Measurements from ENCODE around the gene ASTN2.

ASTN2 gene

DNA sequence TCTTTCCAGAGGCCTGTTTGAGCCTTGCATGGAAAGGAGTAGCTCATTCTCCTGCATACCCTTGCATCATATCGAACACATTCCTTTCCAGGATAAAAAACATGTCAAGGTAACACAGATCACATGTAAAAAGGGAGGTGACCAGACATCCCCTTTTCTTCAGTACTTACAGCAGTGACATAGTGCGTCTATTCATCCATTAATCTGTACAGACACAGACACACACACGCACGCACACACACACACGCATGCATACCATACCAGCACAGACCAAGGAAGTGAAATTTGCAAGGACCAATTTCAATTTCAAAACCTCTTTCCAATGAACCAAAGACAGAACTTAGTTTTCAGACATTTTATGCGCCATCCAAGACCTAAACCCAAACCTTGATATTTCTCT, 1005.2 kb downstream of the ASTN2 start:
- DNase-seq (ENCODE audit: low read depth in 3 of 3, low spot score in 1 of 3) = no peak

GRCh38 chr9:116409129-116409528, 1005.7 kb downstream of the ASTN2 start:
- DNase-seq (ENCODE audit: low read depth in 3 of 3, low spot score in 1 of 3) = no peak

DNA sequence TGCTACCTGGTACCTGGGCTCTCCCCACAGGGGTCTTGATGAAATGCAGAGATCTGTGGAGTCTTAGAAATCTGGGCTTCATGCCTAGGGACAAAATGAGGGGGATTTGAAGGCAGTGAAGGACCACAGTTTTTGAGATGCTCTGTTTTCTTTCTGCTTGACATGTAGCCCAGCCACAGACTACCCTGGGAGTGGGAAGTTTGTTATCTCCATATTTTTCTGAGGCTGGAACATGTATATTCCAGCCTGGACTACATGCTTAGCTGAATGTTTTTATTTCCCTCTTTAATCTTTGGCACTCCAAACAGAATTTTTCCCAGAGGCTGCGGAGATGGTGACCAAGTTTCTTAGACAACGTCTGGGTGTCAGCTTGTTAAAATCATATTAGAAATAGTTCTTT, 1008.4 kb downstream of the ASTN2 start:
- DNase-seq (ENCODE audit: low read depth in 3 of 3, low spot score in 1 of 3) = no peak

DNA sequence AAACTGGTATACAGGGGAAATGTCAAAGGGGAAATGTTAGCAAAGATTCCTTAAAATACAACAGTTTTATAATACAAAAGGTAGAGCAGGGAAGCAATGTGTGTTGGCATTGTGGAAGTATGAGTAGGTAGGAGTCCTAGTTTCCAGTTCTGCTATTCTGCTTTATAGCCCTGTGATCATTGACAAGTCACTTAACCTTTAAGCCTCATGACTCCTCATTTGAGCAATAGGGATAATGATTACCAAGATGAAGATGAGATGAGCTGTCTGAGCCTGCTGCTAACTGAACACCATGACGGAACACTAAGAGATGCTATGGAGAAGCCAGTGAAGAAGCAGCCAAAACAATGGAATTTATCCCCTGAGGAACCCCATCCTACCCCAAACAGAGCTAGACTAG, 1009.5 kb downstream of the ASTN2 start:
- DNase-seq (ENCODE audit: low read depth in 3 of 3, low spot score in 1 of 3) = no peak

- no peak for DNase-seq (ENCODE audit: low read depth in 3 of 3, low spot score in 1 of 3)
These were observed 1010.6 kb downstream of the ASTN2 start for GRCh38 chr9:116404228-116404627.

- DNase-seq (ENCODE audit: low read depth in 3 of 3, low spot score in 1 of 3) = no peak
These were observed 1011.7 kb downstream of the ASTN2 start for GRCh38 chr9:116403171-116403570.

DNA sequence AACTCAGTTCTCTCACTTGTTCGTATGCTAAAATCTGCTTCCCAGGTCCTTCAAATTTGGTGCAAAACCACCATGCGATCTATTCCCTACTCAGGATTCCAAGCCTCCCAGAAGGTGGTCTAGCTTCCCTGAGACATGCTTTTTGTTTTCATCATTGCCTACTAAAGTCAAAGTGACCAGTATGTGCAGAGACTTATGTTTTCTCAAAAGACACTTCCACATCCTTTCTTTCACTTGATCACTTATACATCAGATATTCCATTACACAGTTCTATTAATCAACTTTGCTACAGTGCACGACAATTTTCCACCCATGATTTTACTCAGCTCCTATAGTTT, 1019.2 kb downstream of the ASTN2 start:
- no peak for DNase-seq (ENCODE audit: low read depth in 3 of 3, low spot score in 1 of 3)

- no peak for DNase-seq (ENCODE audit: low read depth in 3 of 3, low spot score in 1 of 3)
These were observed 1019.8 kb downstream of the ASTN2 start for GRCh38 chr9:116394894-116395698.

GRCh38 chr9:116394070-116394469, 1020.8 kb downstream of the ASTN2 start:
- no peak for DNase-seq (ENCODE audit: low read depth in 3 of 3, low spot score in 1 of 3)

DNA sequence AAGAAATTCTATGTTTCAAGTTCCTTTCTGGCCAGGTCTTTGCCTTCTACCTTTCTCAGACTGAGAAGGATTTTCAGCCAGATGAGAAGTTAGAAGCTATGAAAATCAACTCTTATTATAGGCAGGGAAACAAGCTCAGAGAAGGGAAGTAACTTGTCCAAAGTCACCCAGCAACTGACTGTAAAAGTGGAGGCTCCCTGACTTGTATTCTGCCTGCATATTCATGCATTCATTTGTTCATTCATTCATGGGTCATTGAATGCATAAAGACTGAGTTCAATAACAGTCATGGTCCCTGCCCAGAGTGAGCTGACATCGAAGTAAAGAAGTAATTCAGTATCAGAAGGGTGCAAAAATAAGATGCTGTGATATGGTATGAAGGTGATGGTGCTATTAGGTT, 1021.7 kb downstream of the ASTN2 start:
- DNase-seq (ENCODE audit: low read depth in 3 of 3, low spot score in 1 of 3) = no peak

- no peak for DNase-seq (ENCODE audit: low read depth in 3 of 3, low spot score in 1 of 3)
These were observed 1023.5 kb downstream of the ASTN2 start for GRCh38 chr9:116391306-116391900.

DNA sequence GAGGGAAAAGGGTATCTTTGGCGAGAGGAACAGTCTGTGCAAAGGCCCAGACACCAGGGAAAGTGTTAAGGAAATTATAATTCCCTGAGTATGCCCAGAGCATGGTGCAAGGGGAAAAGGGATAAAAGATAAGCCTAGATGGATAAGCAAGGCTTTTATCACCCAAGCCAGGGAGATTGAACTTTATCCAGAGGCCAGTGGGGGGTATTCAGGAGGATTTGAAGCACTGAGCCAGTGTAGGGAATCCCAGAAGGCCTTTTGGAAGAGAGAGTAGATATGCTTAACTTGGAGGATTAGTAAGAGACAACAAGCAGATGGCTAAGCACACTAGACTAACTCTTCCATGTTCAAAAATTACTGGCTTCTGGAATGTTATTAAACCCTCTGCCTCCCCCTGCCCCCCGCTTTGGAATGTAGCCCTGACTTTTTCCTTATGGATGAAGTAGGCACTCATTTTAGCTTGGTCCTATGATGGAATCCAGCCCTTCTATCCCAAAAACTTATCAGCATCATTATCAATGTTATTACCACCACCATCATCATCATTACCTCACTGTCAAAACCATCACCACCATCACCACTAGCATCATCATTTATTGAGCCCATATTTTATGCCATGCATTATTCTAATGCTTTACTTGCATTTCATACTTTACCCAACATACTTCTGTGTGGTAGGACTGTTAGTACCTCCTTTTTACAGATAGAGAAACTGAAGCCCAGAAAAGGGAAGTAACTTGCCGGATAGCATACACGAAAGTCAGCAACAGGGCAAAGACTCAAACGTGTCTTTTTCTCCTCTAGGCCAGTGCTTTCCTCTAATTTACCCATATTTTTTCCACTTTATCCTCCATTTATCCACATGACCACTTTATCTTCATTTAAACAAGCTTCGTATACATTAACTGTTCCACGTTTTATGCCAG, 1024.3 kb downstream of the ASTN2 start:
- no peak for DNase-seq (ENCODE audit: low read depth in 3 of 3, low spot score in 1 of 3)

DNA sequence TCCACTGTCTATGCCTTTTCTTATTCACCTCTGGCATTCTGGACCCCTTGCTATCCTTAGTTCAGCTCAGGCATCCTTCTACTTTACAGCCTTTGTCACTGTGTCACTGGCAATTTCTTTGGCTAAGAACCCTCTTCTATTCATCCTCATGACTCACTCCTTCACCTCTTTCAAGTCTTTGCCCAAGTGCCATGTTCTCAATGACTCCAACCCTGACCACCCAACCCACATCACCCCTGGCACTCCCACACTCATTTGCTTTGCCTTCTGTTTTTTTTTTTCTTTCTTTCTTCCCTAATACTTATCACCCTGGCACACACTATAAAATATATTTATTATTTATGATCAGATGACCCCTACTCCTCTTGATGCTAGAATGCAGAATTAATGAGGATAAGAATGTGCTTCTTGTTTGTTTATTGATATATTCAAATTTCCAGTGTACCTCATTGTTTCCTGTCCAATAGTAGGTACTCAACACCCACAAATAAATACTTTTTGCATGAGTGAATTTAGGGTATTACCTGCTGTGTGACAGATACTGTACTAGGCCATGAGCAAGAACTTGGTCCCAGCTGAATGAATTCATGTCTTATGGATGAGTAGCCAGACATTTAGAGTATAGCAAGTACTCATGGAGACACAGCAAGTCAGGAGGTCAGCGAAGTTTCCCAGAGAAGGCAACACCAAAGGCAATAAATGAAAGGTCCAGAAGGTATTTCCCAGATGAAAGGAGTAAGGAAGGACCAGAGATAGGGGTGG, 1025.1 kb downstream of the ASTN2 start:
- no peak for DNase-seq (ENCODE audit: low read depth in 3 of 3, low spot score in 1 of 3)

DNA sequence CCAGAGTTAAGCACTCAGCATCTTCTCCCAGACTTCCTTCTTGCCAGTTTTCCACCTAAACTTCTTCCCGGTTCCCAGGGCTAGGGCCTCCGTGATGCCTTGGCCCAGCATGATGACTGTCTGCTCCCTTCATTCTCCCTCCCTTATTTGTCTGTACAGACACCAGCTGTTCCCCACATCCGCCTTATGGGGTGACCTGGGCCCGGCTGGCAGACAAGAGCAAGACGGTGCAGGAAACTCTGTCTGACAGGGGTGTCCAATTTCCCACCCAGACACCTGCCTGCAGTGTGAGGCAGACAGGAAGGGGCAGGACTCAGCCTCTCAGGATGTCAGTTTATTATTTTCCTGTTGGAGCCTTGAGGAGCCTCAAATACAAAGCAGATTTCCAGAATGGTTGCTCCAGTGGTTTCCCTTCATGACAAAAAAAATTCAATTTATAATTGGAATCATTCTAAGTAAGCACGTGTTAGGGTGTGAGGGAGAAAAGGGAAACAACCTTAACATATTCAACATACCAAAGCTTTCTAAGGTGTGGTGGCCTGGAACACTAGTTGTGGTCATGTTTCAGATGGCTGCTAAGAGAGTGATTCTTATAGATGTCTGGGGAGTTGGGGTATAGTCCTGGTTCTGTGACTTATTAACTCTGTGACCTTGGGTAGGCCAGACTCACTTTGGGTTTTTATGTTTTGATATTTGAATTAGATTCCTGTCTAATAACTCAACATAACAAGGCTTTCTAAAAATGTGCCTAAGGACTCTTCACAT, 1026.7 kb downstream of the ASTN2 start:
- DNase-seq (ENCODE audit: low read depth in 3 of 3, low spot score in 1 of 3) = no peak

DNA sequence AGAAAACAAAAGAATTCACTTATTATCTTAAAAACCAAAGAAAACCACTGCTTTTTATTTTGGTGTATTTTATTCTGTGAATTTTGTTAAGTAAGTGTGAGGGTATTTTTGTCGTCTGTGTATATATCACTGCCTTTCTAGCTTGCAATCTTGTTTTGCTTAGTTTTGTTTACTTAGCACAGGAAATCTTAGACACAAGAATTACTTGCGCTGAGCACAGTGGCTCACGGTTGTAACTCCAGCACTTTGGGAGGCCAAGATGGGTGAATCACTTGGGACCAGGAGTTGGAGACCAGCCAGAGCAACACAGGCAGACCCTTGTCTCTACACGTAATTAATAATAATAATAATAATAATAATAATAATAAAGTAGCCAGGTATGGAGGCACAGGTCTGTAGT, 1030.9 kb downstream of the ASTN2 start:
- DNase-seq (ENCODE audit: low read depth in 3 of 3, low spot score in 1 of 3) = no peak

- no peak for DNase-seq (ENCODE audit: low read depth in 3 of 3, low spot score in 1 of 3)
These were observed 1031.7 kb downstream of the ASTN2 start for GRCh38 chr9:116383133-116383532.

DNA sequence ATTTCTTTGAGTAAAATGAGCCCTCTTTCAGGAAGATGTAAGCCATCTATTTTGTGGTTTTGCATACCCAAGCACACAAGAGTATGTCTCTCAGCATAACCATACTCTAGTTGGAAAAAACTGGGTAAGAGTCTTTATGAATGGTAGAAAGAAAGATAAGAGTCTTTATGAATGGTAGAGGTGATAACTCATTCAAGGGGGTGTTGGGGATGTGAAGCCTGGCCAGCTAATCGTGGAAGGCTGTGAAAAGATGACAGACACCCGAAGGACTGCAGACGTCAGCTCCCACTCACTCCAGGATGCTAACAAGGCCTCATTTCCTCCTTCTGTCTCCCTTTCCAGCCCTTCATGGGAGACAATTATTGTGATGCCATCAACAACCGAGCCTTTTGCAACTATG, 1032.8 kb downstream of the ASTN2 start:
- no peak for DNase-seq (ENCODE audit: low read depth in 3 of 3, low spot score in 1 of 3)

DNA sequence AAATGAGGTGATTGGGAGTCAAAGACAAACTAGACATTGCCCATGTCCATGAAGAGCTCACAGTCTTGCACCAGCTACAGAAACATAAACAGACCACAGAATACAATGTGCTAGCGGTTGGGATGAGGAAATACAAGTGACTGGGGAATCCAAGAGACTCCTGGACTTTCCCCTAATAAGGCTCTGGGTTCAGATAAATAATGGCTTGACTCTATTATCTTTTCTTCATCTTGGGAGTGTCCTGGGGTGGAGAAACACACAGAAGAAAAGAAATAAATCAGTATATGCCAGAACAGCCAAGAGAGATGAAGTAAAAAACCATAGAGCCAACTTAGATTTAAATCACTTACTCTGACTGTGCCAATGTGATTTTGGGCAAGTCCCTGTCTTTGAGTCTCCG, 1033.5 kb downstream of the ASTN2 start:
- no peak for DNase-seq (ENCODE audit: low read depth in 3 of 3, low spot score in 1 of 3)

DNA sequence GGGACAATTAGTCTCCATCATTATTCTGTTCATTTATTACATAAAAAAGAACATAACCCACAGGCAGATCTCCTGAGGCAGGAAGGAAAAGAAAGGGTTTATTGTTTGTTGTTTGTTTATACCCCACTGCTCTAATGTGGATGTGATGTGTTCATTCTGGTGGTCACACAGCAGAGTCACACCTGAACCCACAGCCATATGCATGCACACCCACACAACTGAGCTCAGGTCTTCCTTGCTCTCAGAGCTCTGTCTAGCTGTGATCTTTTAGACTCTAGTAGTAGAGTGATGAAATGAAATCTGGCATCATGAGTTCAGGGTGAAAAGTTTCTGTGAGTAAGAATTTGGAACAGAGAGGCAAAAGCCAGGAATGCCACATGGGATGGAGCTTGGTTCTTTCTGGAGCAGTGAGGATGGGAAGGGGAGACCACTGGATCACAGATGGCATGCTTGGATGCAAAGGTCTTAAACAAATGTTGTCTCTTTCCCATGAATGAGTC, 1034.3 kb downstream of the ASTN2 start:
- DNase-seq (ENCODE audit: low read depth in 3 of 3, low spot score in 1 of 3) = no peak

DNA sequence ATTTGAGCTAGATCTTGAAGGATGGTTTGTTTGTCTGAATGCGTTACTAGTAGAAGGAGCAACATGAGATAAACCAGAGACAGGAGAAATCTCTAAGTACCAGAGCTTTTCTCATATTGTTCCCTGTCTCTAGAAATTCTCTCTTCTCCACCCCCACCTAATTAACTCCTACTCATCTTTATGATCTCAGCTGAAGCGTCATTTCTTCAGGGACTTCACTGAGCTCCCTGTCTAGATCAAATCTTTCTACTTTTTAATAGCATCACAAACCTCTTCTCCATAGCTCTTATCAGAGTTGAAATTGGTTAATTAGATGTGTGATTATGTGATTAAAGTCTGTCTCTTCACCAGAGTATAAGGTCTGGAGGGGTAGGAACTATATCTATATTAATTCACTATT, 1035.0 kb downstream of the ASTN2 start:
- no peak for DNase-seq (ENCODE audit: low read depth in 3 of 3, low spot score in 1 of 3)
